HG03439 (cell line): ENCODE results near the gene CLDN2.
"Not testable (repeated sequence)": the region's sequence is repeated elsewhere in the genome, so short reads cannot be mapped to it uniquely, and the experiment has no call there.

Experiments used
- ATAC-seq: cut with Tn5 transposase; IDR thresholded peaks from one replicate; pipeline ENCODE4 v1.9.1; 2021; ENCODE audit warnings: mild to moderate bottlenecking, moderate library complexity; ENCODE audit not compliant: unreplicated experiment

Gene CLDN2

DNA sequence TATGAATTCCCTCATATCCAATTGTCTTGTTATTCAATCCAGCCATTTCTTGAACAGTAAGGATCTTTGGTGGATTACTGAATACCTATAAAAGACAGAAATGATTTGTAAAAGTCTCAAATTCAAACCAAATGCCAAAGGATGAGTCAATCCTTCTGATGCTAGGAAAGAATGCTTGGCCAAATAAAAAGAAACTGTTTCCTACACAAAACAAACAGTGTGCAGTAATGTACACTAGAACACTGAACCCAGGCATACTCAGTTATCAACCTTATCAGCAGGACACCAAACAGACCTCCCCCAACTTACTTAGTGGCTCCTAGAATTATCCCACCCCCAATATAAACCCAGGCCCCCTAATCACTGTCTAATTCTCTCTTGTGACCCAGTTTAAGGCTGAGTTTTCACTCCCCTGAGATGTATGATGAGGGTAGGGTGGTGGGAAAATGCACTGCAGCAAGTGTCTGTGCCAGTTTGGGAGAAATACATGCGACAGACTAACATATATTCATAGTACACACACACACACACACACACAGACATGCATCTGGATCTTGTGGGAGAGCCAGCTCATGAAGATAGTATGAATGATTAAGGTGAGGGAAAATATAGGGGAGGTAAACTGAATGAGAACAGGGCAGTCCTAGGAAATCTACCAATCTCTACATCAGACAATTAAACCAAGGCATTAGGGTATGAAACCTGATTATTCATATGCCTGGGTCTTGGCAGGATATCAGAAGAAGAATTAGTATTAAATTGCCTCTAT is 35.0 kb downstream of the CLDN2 start:
- no peak for ATAC-seq

DNA sequence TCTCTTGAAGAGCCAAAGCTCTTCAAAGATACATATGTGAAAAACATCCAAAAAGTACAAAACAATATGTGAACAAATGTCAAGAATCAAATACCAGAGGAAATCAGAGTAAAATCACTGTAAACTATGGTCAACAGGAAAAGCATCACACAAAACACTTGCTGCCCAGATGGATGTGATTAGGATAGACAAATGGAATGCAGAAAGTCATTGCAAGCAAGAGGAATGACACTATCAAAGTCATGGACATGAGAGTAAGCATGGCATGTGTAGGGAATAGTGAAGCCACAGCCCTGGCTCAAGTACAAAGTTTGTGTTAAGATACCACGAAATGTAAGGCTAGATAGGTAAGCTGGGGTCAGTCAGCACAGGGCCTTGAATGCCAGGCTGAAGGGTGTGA is 37.7 kb downstream of the CLDN2 start:
- ATAC-seq: no peak

DNA sequence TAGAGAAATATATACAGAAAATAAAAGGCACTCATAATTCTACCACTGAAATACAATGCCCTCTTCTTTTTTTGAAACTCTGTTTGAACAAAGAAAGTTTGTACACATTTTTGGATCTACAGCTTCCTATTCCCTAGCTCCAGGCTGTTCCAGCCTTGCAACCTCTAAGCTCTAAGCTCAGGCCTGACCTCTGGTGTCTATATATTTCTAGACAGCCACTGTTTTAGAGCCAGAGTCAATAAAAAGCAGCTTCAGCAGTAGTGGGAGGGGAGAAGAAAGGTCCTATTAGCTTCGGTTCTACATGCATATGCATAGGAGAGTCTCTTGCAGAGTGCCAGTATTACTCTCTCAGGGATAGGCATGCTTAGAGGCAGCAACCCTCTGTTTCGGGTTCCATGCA is 39.7 kb downstream of the CLDN2 start:
- no peak for ATAC-seq

DNA sequence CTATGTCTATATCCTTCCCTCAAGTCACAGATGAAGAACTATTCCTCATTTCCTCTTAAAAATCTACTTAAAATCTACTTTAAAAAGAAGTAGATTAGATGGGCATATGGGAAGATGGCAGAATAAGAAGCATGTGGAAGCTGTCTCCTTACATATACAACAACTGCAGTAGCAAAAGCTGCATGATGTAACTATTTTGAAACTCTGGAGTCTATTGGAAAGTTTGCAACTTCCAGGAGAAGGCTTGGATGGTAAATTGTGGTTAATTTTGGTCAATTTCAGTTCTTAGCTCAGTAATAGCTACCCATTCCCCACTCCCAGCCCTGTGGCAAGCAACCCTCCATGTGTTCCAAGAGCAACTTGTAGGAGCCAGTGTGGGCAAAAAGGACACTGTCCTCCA is 42.9 kb downstream of the CLDN2 start:
- no peak for ATAC-seq

- no peak for ATAC-seq
Measured at GRCh38 chrX:106964290-106964689, 44.1 kb downstream of the CLDN2 start.

DNA sequence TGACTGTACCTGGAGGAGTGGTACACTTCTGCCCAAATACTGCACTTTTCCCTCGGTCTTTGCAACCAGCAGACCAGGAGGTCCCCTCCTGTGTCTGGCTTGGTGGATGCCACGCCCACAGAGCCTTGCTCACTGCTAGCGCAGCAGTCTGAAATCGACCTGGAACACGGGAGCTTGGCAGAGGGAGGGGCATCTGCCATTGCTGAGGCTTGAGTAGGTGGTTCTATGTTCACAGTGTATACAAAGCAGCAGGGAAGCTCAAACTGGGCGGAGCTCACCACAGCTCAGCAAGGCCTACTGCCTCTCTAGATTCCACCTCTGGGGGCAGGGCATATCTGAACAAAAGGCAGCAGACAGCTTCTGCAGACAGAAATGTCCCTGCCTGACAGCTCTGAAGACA is 46.3 kb downstream of the CLDN2 start:
- ATAC-seq: not testable (repeated sequence)

- no peak for ATAC-seq
Measured at GRCh38 chrX:106972896-106973295, 52.7 kb downstream of the CLDN2 start.

DNA sequence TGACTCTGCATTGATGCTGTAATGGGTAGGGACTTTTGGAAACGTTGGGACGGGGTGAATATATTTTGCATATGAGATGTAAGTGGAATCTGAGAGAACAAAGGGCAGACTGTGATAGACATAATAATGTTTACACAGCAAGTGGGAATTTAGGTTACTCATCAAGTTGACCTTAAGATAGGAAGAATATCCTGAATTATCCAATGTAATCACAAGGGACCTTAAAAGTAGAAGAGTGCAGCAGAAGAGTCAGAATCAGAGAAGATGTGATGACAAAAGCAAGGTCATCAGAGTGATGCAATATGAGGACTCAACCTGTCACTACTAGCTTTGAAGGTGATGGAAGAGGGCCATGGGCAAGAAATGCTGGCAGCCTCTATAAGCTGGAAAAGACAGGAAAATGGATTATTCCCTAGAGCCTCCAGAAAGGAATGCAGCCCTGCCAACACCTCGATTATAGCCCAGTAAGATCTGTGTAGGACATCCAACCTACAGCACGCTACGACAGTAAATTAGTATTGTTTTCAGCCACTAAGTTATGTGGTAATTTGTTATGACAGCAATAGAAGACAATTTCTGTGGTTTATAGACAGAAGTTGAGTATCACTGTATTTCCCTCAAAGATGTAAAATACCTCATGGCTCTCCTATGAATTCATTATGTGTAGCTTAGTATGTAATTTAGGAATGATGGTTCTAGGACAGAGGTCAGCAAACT is 53.4 kb downstream of the CLDN2 start:
- ATAC-seq: no peak

DNA sequence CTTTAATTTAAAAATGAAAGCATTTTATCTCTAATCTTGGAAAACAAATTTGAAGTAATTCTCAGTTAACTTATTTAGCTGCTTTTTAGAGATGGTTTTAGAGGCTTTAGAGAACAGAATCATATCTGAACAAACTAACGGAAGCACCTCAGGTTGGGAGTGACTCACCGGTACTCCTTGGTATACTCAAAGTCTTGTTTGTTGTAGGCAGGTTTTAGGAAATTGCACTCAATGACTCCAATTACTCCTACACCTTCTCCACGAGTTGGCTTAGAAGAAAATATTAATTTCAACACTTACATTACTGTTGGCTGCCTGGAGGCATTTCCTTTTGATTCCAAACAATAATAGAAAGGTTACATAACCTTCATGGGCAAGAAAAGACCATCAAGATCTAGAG is 56.2 kb downstream of the CLDN2 start:
- ATAC-seq: no peak
